HCT116 (cell line): Measurements from ENCODE around the gene TPST1. TPM values are rescaled to one million over a fixed set of nuclear protein-coding genes. Genes with fewer than 3 reads are reported as not detected.

Source experiments
- ATAC-seq: fragments of 200-7000 bp; cut with Tn5 transposase; 2 replicates; pipeline ENCODE4 v1.9.1; 2020; ENCODE audit warnings: mild to moderate bottlenecking, moderate library complexity
- BruUV-seq: library from RNA; stranded (reverse); fragments of 400-500 nt; replicated peaks from 2 replicates; lab custom pipeline; 2021; lab: Mats Ljungman, UMichigan
- CTCF ChIA-PET: fragments of 300-600 bp; sonication (Branson Sonifier 250); formaldehyde crosslinking; loops from one replicate; lab custom pipeline; 2021; ENCODE audit warnings: antibody characterized with exemption; lab: Charles Lee
- POLR2A ChIA-PET: fragments of 300-600, 350-600 bp; sonication (Branson Sonifier 250); formaldehyde crosslinking; loops from one replicate; lab custom pipeline; 2021; ENCODE audit warnings: antibody characterized with exemption; lab: Charles Lee
- RAD21 ChIA-PET, 2 experiments: fragments of 300-600 bp; sonication (Branson Sonifier 250); formaldehyde crosslinking; loops; one replicate each; lab custom pipeline; 2023; ENCODE audit warnings: low total read pairs in 2 of 2; ENCODE audit not compliant: uncharacterized antibody in 2 of 2, unreplicated experiment in 2 of 2, low non-redundant PET in 1 of 2; lab: Charles Lee
- DNase-seq: peaks from one replicate; pipeline ENCODE4 v3.0.0-alpha.2; 2010; ENCODE audit warnings: low read depth, low spot score
- H2AFZ ChIP-seq: fragments of 200-600 bp; shearing (Covaris generic), sonication (generic); 2 replicates; pipeline ENCODE4 v1.6.1; 2017; ENCODE audit warnings: low read depth, mixed run types, mixed read lengths, antibody characterized with exemption, low read length; ENCODE audit not compliant: poor library complexity, severe bottlenecking
- H3K27ac ChIP-seq: 2 replicates; pipeline ENCODE4 v1.5.1; 2012; ENCODE audit warnings: low read depth, low read length
- H3K27me3 ChIP-seq: fragments of 200-600 bp; sonication (generic); 2 replicates; pipeline ENCODE4 v1.6.1; 2016; ENCODE audit warnings: mixed run types, low read length, mixed read lengths; ENCODE audit not compliant: insufficient read depth
- H3K36me3 ChIP-seq, 2 experiments: fragments of 200-500 bp in 1 of 2; fragments of 200-600 bp in 1 of 2; sonication (Bioruptor generic) in 1 of 2; sonication (generic) in 1 of 2; 2 replicates each; pipeline versions ENCODE4 v1.5.1 to v1.6.1; 2014 to 2016; ENCODE audit warnings: low read length in 2 of 2, inconsistent platforms in 1 of 2, mixed read lengths in 1 of 2, mixed run types in 1 of 2; ENCODE audit not compliant: insufficient read depth in 2 of 2, control insufficient read depth in 1 of 2
- H3K4me1 ChIP-seq, 2 experiments: fragments of 200-600 bp in 1 of 2; sonication (generic) in 1 of 2; 2 replicates each; pipeline versions ENCODE4 v1.5.1 to v1.6.1; 2012 to 2017; ENCODE audit warnings: low read length in 2 of 2, inconsistent platforms in 1 of 2, mild to moderate bottlenecking in 1 of 2, mixed read lengths in 1 of 2, mixed run types in 1 of 2, moderate library complexity in 1 of 2; ENCODE audit not compliant: insufficient read depth in 2 of 2, control insufficient read depth in 1 of 2
- H3K4me2 ChIP-seq: fragments of 200-600 bp; sonication (generic); 2 replicates; pipeline ENCODE4 v1.6.1; 2017; ENCODE audit warnings: mixed run types, low read length, mixed read lengths
- H3K4me3 ChIP-seq, 2 experiments: fragments of 200-600 bp in 1 of 2; sonication (generic) in 1 of 2; replicated peaks in 1 of 2; 2 replicates each; pipeline ENCODE4 v1.5.1; 2011 to 2016; ENCODE audit warnings: low read length in 2 of 2, control low read depth in 1 of 2, low read depth in 1 of 2, mild to moderate bottlenecking in 1 of 2, mixed read lengths in 1 of 2, mixed run types in 1 of 2
- H3K79me2 ChIP-seq: fragments of 200-600 bp; sonication (generic); 2 replicates; pipeline ENCODE4 v1.6.1; 2017; ENCODE audit warnings: mild to moderate bottlenecking, mixed run types, low read length, moderate library complexity, mixed read lengths; ENCODE audit not compliant: insufficient read depth
- H3K9ac ChIP-seq: fragments of 200-600 bp; sonication (generic); 2 replicates; pipeline ENCODE4 v1.6.1; 2016; ENCODE audit warnings: low read length, mixed read lengths
- H3K9me2 ChIP-seq: fragments of 200-600 bp; sonication (generic), shearing (Covaris generic); 2 replicates; pipeline ENCODE4 v1.6.1; 2017; ENCODE audit warnings: mixed run types, mild to moderate bottlenecking, moderate library complexity; ENCODE audit not compliant: insufficient read depth
- H3K9me3 ChIP-seq, 2 experiments: fragments of 200-500 bp in 1 of 2; fragments of 200-600 bp in 1 of 2; sonication (Bioruptor generic) in 1 of 2; sonication (generic) in 1 of 2; 2 replicates each; pipeline ENCODE4 v1.6.1; 2014 to 2017; ENCODE audit warnings: low read length in 2 of 2, mixed read lengths in 2 of 2, inconsistent platforms in 1 of 2, low read depth in 1 of 2, mild to moderate bottlenecking in 1 of 2, mixed run types in 1 of 2, moderate library complexity in 1 of 2; ENCODE audit not compliant: control insufficient read depth in 1 of 2, insufficient read depth in 1 of 2
- H4K20me1 ChIP-seq: fragments of 200-600 bp; sonication (generic), shearing (Covaris generic); 2 replicates; pipeline ENCODE4 v1.6.1; 2017; ENCODE audit warnings: mixed run types, mild to moderate bottlenecking, moderate library complexity; ENCODE audit not compliant: insufficient read depth
- EZH2phosphoT487 ChIP-seq: fragments of 200-600 bp; IDR thresholded peaks from 2 replicates; pipeline ENCODE4 v1.6.1; 2018; ENCODE audit warnings: antibody characterized with exemption, borderline replicate concordance
- ZFX ChIP-seq: fragments of 450-650 bp; IDR thresholded peaks from 2 replicates; pipeline ENCODE4 v1.6.1; 2017
- intact Hi-C: fragments of 100-400 bp; cut with micrococcal nuclease; formaldehyde crosslinking; loops from 2 replicates; pipeline ENCODE4 v1.10.0; 2022
- total RNA-seq: library from RNA; stranded (reverse); gene quantifications from one replicate; pipeline ENCODE4 v1.2.1, GENCODE V29; 2021; ENCODE audit not compliant: unreplicated experiment
- TF ChIP-seq, protein P1 (sequence below), 3 experiments: fragments of 200-600 bp in 1 of 3; sonication (generic) in 1 of 3; IDR thresholded peaks in 2 of 3; conservative IDR thresholded peaks in 1 of 3; 2 replicates each; pipeline ENCODE4 v1.5.1; 2012 to 2017; ENCODE audit warnings: low read depth in 2 of 3, low read length in 2 of 3, antibody characterized with exemption in 1 of 3, borderline replicate concordance in 1 of 3, control low read depth in 1 of 3, mild to moderate bottlenecking in 1 of 3, mixed read lengths in 1 of 3, mixed run types in 1 of 3, moderate library complexity in 1 of 3; ENCODE audit not compliant: insufficient read depth in 1 of 3
- TF ChIP-seq, protein P2 (sequence below): IDR thresholded peaks from 2 replicates; pipeline ENCODE4 v1.6.1; 2011; ENCODE audit warnings: mild to moderate bottlenecking, low read length, moderate library complexity; ENCODE audit not compliant: insufficient replicate concordance; ENCODE audit errors: extremely low read depth
- TF ChIP-seq, protein P3 (sequence below): IDR thresholded peaks from 2 replicates; pipeline ENCODE4 v1.6.1; 2012; ENCODE audit warnings: low read depth

Gene TPST1
- total RNA-seq, 1 experiment from 2014 or later, result 11.4 TPM

DNA sequence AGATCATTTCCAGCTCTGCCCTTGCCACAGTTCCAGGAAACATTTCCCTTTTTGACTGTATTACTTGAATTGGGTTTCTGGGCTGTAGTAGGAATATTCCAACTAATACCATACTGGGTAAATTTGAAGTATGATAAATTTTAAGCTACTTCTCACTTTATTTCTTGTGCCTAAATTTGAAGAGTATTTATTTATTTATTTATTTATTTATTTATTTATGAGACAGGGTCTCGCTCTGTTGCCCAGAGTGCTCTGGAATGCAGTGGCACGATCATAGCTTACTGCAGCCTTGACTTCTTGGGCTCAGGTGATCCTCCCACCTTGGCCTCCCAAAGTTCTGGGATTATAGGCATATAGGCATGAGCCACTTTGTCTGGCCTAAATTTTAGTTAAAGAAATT lies 105.5 kb downstream of the TPST1 start:
- DNase-seq (no peak), ATAC-seq (no peak)
- Histone ChIP-seq H3K4me2 (no peak overlapping the region), H3K27ac (no peak overlapping the region), H3K9ac (no peak overlapping the region), H3K9me2 (no peaks in the 10 kb centered on the region), H3K79me2 (no peaks in the 10 kb centered on the region), H4K20me1 (no peaks in the 10 kb centered on the region), H3K27me3 (no peaks in the 10 kb centered on the region), H2AFZ (no peak overlapping the region), H3K36me3 (no peaks in the 10 kb centered on the region), H3K4me3 (no peak overlapping the region), H3K9me3 (no peaks in the 10 kb centered on the region), H3K4me1 (peaks cover 20 to 30% of the 10 kb centered on the region in 2 experiments)
- ChIA-PET RAD21 (interaction anchor here in 1 of 2 experiments (0.7 kb wide), 1 partner anchor 1852 kb away, joined by 3 read pairs; no protein-coding TSS in a partner anchor), POLR2A (no interaction called here), CTCF (no interaction called here)
- TF ChIP-seq, protein P1, sequence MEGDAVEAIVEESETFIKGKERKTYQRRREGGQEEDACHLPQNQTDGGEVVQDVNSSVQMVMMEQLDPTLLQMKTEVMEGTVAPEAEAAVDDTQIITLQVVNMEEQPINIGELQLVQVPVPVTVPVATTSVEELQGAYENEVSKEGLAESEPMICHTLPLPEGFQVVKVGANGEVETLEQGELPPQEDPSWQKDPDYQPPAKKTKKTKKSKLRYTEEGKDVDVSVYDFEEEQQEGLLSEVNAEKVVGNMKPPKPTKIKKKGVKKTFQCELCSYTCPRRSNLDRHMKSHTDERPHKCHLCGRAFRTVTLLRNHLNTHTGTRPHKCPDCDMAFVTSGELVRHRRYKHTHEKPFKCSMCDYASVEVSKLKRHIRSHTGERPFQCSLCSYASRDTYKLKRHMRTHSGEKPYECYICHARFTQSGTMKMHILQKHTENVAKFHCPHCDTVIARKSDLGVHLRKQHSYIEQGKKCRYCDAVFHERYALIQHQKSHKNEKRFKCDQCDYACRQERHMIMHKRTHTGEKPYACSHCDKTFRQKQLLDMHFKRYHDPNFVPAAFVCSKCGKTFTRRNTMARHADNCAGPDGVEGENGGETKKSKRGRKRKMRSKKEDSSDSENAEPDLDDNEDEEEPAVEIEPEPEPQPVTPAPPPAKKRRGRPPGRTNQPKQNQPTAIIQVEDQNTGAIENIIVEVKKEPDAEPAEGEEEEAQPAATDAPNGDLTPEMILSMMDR (IDR thresholded peaks at IDR 0.05 in 2 of 3, conservative IDR thresholded peaks at IDR 0.05 in 1 of 3; ENCODE audit: borderline replicate concordance in 1 of 3, insufficient read depth in 1 of 3, low read depth in 2 of 3, low read length in 2 of 3), result no peak
- TF ChIP-seq, protein P2, sequence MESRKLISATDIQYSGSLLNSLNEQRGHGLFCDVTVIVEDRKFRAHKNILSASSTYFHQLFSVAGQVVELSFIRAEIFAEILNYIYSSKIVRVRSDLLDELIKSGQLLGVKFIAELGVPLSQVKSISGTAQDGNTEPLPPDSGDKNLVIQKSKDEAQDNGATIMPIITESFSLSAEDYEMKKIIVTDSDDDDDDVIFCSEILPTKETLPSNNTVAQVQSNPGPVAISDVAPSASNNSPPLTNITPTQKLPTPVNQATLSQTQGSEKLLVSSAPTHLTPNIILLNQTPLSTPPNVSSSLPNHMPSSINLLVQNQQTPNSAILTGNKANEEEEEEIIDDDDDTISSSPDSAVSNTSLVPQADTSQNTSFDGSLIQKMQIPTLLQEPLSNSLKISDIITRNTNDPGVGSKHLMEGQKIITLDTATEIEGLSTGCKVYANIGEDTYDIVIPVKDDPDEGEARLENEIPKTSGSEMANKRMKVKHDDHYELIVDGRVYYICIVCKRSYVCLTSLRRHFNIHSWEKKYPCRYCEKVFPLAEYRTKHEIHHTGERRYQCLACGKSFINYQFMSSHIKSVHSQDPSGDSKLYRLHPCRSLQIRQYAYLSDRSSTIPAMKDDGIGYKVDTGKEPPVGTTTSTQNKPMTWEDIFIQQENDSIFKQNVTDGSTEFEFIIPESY, result no peak
- TF ChIP-seq, protein P3, sequence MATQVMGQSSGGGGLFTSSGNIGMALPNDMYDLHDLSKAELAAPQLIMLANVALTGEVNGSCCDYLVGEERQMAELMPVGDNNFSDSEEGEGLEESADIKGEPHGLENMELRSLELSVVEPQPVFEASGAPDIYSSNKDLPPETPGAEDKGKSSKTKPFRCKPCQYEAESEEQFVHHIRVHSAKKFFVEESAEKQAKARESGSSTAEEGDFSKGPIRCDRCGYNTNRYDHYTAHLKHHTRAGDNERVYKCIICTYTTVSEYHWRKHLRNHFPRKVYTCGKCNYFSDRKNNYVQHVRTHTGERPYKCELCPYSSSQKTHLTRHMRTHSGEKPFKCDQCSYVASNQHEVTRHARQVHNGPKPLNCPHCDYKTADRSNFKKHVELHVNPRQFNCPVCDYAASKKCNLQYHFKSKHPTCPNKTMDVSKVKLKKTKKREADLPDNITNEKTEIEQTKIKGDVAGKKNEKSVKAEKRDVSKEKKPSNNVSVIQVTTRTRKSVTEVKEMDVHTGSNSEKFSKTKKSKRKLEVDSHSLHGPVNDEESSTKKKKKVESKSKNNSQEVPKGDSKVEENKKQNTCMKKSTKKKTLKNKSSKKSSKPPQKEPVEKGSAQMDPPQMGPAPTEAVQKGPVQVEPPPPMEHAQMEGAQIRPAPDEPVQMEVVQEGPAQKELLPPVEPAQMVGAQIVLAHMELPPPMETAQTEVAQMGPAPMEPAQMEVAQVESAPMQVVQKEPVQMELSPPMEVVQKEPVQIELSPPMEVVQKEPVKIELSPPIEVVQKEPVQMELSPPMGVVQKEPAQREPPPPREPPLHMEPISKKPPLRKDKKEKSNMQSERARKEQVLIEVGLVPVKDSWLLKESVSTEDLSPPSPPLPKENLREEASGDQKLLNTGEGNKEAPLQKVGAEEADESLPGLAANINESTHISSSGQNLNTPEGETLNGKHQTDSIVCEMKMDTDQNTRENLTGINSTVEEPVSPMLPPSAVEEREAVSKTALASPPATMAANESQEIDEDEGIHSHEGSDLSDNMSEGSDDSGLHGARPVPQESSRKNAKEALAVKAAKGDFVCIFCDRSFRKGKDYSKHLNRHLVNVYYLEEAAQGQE, result no peak
- TF ChIP-seq EZH2phosphoT487, result no peak
- no peak for TF ChIP-seq ZFX
- intact Hi-C loops, result no loop called here
- BruUV-seq, result no TSS peak
